Heart right ventricle (tissue), 16 donors: Measurements from ENCODE around the gene TEX28. TPM values are rescaled to one million over a fixed set of nuclear protein-coding genes. Genes with fewer than 3 reads are reported as not detected.

Source experiments
- ATAC-seq, 8 donors: fragments of 200-7000 bp; cut with Tn5 transposase; one replicate each; pipeline ENCODE4 v1.9.1; 2020; ENCODE audit warnings: mild to moderate bottlenecking in 8 of 8, moderate library complexity in 8 of 8, moderate number of reproducible peaks in 1 of 8
- DNase-seq, 2 donors: peaks; one replicate each; pipeline ENCODE4 v3.0.0-alpha.2; 2020
- H3K27ac ChIP-seq, 10 donors: fragments of 200-600 bp; sonication (generic) in 2 of 10; one replicate each; pipeline versions ENCODE4 v1.5.0 to v1.8.0; 2020 to 2022; ENCODE audit warnings: mild to moderate bottlenecking in 3 of 10
- H3K27me3 ChIP-seq, 7 donors: fragments of 200-600 bp; one replicate each; pipeline ENCODE4 v1.8.0; 2021 to 2022; ENCODE audit warnings: mild to moderate bottlenecking in 2 of 7
- H3K36me3 ChIP-seq, 9 donors: fragments of 200-600 bp; sonication (generic) in 1 of 9; one replicate each; pipeline versions ENCODE4 v1.5.0 to v1.8.0; 2020 to 2022; ENCODE audit warnings: mild to moderate bottlenecking in 2 of 9
- H3K4me1 ChIP-seq, 9 donors: fragments of 200-600 bp; sonication (generic) in 1 of 9; one replicate each; pipeline versions ENCODE4 v1.5.0 to v1.8.0; 2020 to 2022; ENCODE audit warnings: mild to moderate bottlenecking in 4 of 9
- H3K4me3 ChIP-seq, 10 donors: fragments of 200-600 bp; sonication (generic) in 2 of 10; one replicate each; pipeline versions ENCODE4 v1.5.0 to v1.8.0; 2020 to 2022; ENCODE audit warnings: mild to moderate bottlenecking in 7 of 10, moderate library complexity in 2 of 10
- H3K9me3 ChIP-seq, 11 donors: fragments of 200-600 bp in 10 of 11; sonication (generic) in 2 of 11; one replicate each; pipeline versions ENCODE4 v1.5.0 to v1.8.0; 2013 to 2022; ENCODE audit warnings: mild to moderate bottlenecking in 2 of 11, control low read depth in 1 of 11, moderate library complexity in 1 of 11
- WGBS, 2 donors: extraction: QIAGEN DNeasy Blood & Tissue Kit; methylation state at CpG; one replicate each; pipeline ENCODE4 v1.1.7; 2013; ENCODE audit warnings: inconsistent platforms in 1 of 2; 5-methylcytosine and 5-hydroxymethylcytosine counted together
- intact Hi-C, 10 donors: fragments of 100-400 bp; cut with DNase I; formaldehyde crosslinking; loops; one replicate each; pipeline versions ENCODE4 v1.11.1 to v1.14.2; 2022
- polyA plus RNA-seq, 2 donors: library from polyadenylated mRNA; stranded (reverse); fragments of 200-250 nt; gene quantifications; one replicate each; pipeline ENCODE4 v1.2.3, GENCODE V29; 2013
- total RNA-seq, 10 donors: library from RNA; stranded (reverse); fragmentation: NEBNext Ultra II Directional in 3 of 10; extraction: Animal tissue kit (Norgen Biotek cat#: 25700) in 3 of 10; gene quantifications; one replicate each; pipeline versions ENCODE4 v1.2.1 to v1.2.4, GENCODE V29; 2021 to 2023
- TF ChIP-seq, protein P1 (sequence below), 9 donors: fragments of 200-600 bp; sonication (generic) in 2 of 9; IDR thresholded peaks; one replicate each; pipeline versions ENCODE4 v1.5.0 to v1.8.0; 2021 to 2022; ENCODE audit warnings: antibody characterized with exemption in 9 of 9, mild to moderate bottlenecking in 5 of 9, moderate library complexity in 1 of 9
- donor health status: Arrhythmogenic right ventricular cardiomyopathy.
- donor health status: ischemic (EF 13 %, LVEDD 7.1; RV severe dilation, severe dysfunction).
- donor health status: healthy with polysubstance abuse.
- donor health status: DM: no; HTN: yes; CAD: no.
- donor health status: DM: no; HTN: no; CAD: no.
- donor health status: ischemic (EF 25% LVEDD 6.9; RV normal size, moderate dysfunction).
- donor health status: ischemic (EF 25% LVEDD 5.7; RV mildly dilated, moderate dysfunction).
- donor health status: healthy.
- donor health status: DM: yes; HTN: yes; CAD: no.
- donor health status: Ischemic cardiomyopathy.
- donor health status: ischemic (EF 35%, LVEDD 5.7; RV mildly dilated, moderate dysfunction).
- donor health status: nonischemic (EF 11% LVEDD 7.7; RV severe dilation, severe dysfunction).
- donor health status: DM: yes; HTN: yes; CAD: no.
- donor health status: PGD.
- donor health status: ischemic (EF 29% LVEDD 5.4; RV normal size, mild dysfunction).
- donor health status: nonischemic (EF 23%, LVEDD 6.1; RV moderate dilation, normal function).

TEX28 gene
- total and polyA plus RNA-seq, 12 donors = not detected

DNA sequence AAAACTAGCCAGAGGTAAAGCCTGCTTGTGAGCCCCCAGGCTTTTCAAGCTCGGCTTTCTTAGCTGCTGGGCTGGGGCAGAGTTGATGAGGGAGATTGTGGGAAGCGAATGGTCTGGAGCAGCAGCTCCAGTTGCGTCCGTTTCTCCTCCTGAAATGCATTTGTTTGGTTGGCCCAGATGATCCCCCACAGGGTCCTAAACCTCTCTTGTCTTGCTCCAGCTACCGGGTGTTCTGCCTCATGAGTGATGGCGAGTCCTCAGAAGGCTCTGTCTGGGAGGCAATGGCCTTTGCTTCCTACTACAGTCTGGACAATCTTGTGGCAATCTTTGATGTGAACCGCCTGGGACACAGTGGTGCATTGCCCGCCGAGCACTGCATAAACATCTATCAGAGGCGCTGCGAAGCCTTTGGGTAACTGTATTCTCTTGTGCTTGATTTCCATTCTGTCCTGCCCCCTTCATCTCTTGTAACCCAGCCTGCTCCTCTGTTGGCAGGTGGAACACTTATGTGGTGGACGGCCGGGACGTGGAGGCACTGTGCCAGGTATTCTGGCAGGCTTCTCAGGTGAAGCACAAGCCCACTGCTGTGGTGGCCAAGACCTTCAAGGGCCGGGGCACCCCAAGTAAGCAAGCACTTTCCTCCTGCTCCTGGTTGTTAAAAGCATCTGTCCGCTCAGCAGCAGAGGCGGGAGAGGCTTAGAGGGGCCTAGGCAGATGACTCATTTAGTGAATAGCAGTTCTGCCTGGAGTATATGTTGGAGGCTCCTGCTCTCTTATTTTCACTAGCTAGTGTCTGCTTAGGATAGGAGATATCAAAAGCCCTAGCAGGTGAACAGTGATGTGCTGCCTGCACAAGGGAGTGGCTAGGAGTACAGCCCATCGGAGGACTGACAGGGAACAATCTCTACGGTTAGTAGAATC lies 16.0 kb upstream of the TEX28 start:
- Histone ChIP-seq H3K36me3 (no peaks in the 10 kb centered on the region), H3K27ac (peak overlapping the region in 1 of 10 donors; percentile 61), H3K9me3 (no peaks in the 10 kb centered on the region), H3K4me3 (no peak overlapping the region), H3K4me1 (peaks cover 0 to 21% (median 0%) of the 10 kb centered on the region in 9 donors), H3K27me3 (peaks cover 0 to 20% (median 0%) of the 10 kb centered on the region in 7 donors)
- TF ChIP-seq, protein P1, sequence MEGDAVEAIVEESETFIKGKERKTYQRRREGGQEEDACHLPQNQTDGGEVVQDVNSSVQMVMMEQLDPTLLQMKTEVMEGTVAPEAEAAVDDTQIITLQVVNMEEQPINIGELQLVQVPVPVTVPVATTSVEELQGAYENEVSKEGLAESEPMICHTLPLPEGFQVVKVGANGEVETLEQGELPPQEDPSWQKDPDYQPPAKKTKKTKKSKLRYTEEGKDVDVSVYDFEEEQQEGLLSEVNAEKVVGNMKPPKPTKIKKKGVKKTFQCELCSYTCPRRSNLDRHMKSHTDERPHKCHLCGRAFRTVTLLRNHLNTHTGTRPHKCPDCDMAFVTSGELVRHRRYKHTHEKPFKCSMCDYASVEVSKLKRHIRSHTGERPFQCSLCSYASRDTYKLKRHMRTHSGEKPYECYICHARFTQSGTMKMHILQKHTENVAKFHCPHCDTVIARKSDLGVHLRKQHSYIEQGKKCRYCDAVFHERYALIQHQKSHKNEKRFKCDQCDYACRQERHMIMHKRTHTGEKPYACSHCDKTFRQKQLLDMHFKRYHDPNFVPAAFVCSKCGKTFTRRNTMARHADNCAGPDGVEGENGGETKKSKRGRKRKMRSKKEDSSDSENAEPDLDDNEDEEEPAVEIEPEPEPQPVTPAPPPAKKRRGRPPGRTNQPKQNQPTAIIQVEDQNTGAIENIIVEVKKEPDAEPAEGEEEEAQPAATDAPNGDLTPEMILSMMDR (IDR thresholded peaks at IDR 0.05) = no peak
- ATAC-seq (no peak), DNase-seq (no peak)
- 80 to 84% methylated on average over 19 of the region's 19 CpGs for WGBS, 2 donors
- intact Hi-C loops = no loop called here

DNA sequence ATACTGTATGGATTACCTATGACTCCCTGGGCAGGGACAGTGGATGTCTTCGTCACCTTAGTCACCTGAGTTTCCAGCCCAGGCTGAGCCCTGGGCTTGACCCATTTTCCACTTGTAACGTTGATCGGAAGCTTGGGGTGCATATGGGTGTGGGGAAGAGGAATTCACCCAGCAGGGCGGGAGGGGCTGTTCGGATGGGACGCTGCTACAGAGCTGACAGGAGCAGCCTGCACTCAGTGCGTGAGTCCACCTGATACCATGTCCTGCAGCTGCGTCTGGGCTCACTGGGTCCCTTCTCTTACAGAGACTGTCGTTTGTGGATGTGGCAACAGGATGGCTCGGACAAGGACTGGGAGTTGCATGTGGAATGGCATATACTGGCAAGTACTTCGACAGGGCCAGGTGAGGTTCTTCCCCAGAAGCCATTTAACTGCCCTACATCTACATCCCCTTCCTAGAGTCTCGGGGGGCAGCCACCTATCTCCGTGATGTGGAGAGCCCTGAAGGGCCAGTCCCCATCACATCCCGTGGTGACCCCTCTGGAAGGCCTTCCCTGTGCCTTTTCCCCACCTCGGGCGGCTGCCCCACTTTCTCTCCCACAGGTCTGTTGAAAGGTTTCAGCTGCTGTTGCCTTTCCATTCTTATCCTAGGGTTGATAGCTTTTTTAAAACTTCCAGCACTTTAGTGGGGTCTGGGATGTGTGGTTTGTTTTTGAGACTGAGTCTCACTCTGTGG lies 14.3 kb upstream of the TEX28 start:
- peaks cover 0 to 29% (median 0%) of the 10 kb centered on the region in 9 donors for H3K4me1 ChIP-seq
- WGBS, 2 donors = 87 to 88% methylated on average over 15 to 16 of the region's 16 CpGs
- no peak for DNase-seq

DNA sequence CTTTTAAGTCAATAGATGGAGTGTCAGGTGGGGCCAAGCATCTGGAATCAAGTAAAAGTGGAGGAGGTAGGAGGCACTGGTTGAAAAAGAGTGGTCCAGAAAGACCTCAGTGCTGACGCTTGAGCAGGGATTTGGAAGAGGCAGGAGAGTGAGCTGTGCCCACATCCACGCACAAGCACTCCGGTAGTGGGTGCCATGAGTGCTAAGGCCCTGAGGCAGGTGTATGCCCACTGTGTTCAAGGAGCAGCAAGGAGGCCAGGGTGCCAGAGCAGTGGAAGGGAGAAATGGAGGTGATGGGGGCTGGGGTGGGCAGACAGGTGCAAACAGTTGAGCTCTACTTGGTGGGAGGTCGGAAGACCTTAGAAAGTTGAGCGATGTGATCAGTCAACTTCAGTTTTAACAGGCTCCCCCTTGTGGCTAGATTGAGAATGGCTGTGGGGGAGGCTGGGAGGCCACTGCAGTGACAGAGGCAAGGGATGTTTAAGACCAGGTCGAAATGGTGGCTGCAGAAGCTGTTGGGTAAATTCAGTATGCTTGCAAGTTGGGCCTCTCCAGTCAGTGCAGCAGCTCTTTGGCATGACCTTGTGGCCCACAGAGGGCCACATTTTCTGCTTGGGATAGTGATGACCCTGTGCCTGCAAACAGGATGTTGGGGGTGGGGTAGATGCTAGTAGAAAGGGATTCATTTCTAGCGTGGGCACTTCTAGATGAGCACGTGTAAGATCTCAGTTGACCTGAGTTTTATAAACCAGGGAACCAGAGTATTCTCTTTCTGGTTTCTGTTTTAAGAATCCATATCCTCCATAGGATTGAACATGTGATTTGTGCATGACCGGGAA lies 13.4 kb upstream of the TEX28 start:
- peak overlapping the region in 1 of 10 donors; percentile 26 for H3K27ac ChIP-seq
- peaks cover 0 to 22% (median 0%) of the 10 kb centered on the region in 9 donors for H3K4me1 ChIP-seq
- H3K9me3 ChIP-seq = no peaks in the 10 kb centered on the region
- intact Hi-C loops = no loop called here
- TF ChIP-seq, protein P1 (IDR thresholded peaks at IDR 0.05) = peak; percentile 40 to 83 (median 71)
- H3K36me3 ChIP-seq = no peaks in the 10 kb centered on the region
- 49 to 51% methylated on average over 8 to 9 of the region's 9 CpGs for WGBS, 2 donors
- ATAC-seq (peak in 7 of 8 donors; percentile 46 to 82 (median 71)), DNase-seq (peak; percentile 48 to 69)
- H3K4me3 ChIP-seq = no peak overlapping the region
- peaks cover 0 to 16% (median 0%) of the 10 kb centered on the region in 7 donors for H3K27me3 ChIP-seq

More for the DNA sequence above, 14.3 kb upstream of the TEX28 start:
- Histone ChIP-seq H3K4me3 (no peak overlapping the region), H3K36me3 (no peaks in the 10 kb centered on the region), H3K9me3 (no peaks in the 10 kb centered on the region), H3K27ac (peak overlapping the region in 1 of 10 donors; percentile 61), H3K27me3 (peaks cover 0 to 18% (median 0%) of the 10 kb centered on the region in 7 donors)
- TF ChIP-seq, protein P1 (IDR thresholded peaks at IDR 0.05) = no peak
- intact Hi-C loops = no loop called here
- no peak for ATAC-seq
